T-helper 2 cell (primary cell): Measurements from ENCODE around the gene NDUFA11.

ENCODE experiments used
- DNase-seq, 5 experiments: peaks; one replicate each; pipeline versions ENCODE4 v3.0.0 to v3.0.0-alpha.2; 2012 to 2022

Gene NDUFA11

GRCh38 chr19:5905114-5905778 lies 1.7 kb upstream of the NDUFA11 start:
- DNase-seq: peak in 1 of 5 experiments; percentile 10

DNA sequence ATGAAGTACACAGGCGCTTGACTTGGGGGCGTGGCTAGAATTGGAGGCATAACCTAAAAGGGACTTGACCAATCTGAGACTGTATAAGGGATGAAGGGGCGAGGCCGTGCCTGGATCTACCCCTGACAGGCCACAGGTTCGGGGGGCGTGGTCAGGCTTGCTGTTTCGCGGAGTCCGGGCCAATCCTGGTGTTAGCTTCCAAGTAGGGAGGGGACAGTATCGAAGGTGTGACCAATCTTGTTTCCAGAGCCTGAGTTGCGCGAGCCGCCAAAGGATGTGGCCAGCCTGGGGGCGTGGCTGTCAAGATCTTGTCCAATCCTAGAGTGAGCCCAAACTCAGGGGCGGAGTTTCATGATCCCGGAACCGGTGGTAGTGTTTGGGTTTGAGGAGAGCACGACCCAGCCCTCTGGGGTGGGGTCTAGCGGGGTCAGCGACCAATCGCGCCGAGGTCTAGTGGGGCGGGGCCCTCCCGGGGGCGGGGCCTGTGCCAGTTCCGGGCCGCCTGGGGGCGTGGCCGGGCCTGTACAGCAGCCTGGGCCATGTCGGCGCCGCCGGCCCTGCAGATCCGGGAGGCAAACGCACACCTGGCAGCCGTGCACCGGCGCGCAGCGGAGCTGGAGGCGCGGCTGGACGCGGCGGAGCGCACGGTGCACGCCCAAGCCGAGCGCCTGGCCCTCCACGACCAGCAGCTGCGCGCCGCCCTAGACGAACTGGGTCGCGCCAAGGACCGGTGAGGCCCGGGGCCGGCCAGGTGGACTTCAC lies 943 bp upstream of the NDUFA11 start, which contains the start of gene VMAC:
Gene VMAC, plus strand, starts transcription at position 521 of the 762 bp plus-strand sequence. Its CDS starts 19 bp downstream, at position 540.
- peak; percentile 99 to 100 (median 100) for DNase-seq

- DNase-seq: peak in 1 of 5 experiments; percentile 11
Observed at GRCh38 chr19:5903056-5903623, 450 bp downstream of the NDUFA11 start.

DNA sequence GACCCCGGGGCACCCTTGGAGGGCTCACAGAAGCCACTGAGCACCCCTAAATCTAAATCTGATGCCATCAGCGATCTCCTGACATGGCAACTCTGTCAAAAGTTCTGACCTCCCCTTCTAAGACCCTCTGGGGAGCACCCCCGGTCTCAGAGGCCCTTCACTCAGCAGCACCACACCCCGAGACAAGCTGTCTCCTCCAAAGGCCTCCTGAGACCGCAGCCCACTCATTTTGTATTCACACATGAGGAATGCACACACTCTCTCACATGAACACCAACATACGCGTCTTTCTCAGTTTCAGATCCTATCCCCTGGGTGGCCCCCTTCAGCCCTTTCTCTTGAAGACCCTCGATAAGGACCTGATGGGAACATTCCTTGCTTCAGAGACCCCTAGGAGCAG lies 2.6 kb downstream of the NDUFA11 start:
- no peak for DNase-seq

- no peak for DNase-seq
Observed at GRCh38 chr19:5899728-5900526, 3.7 kb downstream of the NDUFA11 start.

- DNase-seq: no peak
Observed at GRCh38 chr19:5897189-5897969, 6.2 kb downstream of the NDUFA11 start.

GRCh38 chr19:5896365-5897076 lies 7.1 kb downstream of the NDUFA11 start:
- no peak for DNase-seq

DNA sequence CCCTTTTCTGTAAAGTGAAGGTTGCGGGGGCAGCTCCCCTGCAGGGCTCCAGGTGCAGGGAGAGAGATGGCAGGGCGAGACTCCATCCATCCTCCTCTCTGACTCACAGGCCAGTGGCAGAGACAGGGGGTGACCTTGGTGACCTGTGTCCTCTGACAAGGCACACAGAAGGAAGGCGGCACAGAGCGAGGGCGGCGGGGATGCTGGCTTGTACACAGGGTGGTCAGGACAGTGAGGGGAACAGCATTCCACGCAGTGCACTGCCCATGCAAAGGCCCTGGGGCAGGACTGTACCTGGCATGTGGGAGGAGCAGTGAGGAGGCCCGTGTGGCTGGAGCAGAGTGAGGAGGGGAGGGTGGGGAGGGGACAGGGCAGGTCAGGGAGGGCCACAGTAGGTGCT lies 7.7 kb downstream of the NDUFA11 start:
- no peak for DNase-seq

DNA sequence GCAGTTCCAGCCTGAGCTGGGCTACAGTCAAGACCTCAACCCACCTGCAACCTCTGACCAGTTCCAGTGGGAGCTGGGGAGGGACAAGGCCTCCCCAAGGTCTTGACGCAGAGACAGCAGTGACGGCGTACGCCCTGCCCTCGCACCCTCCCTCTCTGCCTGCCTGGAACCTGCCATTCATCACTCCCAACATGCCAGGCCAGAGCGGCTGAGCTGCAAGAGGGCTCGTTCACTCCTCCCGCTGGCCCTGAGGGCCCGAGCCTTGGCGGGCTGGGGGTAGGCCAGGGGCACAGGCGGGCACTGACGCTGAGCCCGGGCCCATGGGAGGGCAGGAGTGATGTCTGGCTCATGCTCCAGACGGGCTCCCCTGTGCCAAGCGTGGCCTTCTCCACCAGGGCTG lies 8.2 kb downstream of the NDUFA11 start:
- no peak for DNase-seq

DNA sequence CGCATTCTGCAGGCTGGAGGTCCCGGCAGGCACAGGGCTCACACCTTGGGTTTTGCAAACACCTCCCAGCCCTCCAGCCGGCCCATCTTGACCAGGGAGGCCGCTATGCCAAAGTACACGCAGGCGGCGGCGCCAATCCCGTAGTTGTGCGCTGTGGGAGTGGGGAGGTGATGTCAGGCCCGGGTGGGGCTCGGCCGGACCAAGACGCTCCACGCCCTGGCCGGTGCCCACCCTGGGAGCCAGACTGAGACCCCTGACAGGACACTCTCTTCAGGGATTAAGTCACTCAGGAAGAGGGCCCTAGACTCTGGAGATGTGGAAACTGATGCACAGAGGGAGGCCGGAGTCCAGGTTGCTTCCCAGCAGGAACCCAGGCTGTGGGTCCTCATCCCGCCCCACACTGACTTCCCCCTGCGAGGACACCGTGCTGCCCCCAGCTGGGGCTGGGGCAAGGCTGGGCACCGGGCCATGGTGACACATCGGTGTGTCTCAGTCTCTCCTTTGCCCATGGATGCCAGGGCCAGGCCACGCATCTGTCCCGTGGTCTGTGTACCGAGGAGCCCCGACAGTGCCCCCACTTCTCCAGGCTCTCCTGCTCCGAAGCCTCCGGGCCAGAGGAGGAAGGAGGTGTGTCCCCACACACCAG lies 8.8 kb downstream of the NDUFA11 start:
- DNase-seq: no peak

DNA sequence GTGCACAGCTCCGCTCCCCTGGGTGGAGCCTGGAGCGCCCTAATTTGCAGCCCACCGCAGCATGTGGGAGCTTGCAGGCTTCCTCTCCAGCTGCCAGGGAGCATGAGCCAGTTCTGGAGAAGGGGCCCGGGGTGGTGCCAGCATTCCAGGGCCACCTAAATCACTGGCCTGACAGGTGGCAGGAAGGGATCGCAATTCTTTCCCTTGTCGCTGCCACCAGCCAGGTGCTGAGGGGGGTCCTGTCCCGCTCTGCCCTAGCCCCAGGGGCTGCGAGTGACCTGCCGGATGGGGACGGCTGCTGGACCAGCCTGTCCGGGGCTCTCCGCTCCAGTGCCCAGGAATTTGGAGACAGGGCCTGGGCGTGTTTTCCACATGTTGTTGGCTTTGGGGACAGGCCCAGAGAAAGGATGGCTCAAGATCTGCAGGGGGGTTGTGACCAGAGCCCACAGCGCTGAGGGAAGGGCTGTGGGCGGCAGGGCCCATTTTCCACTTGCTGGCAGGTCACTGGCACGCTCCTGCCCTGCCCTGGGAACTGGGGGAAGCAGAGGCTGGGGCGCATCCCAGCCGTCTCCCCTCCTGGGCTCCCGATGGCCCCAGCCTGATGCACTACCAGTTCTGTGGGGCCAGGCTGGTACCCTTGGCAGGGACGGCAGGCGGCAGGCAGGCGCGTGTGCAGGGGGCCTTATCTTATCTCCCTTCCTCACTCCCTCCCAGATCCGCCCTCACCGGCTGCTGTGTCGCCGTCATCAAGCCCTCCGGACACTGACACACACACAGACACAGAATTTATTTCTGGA lies 9.5 kb downstream of the NDUFA11 start:
- DNase-seq: no peak

DNA sequence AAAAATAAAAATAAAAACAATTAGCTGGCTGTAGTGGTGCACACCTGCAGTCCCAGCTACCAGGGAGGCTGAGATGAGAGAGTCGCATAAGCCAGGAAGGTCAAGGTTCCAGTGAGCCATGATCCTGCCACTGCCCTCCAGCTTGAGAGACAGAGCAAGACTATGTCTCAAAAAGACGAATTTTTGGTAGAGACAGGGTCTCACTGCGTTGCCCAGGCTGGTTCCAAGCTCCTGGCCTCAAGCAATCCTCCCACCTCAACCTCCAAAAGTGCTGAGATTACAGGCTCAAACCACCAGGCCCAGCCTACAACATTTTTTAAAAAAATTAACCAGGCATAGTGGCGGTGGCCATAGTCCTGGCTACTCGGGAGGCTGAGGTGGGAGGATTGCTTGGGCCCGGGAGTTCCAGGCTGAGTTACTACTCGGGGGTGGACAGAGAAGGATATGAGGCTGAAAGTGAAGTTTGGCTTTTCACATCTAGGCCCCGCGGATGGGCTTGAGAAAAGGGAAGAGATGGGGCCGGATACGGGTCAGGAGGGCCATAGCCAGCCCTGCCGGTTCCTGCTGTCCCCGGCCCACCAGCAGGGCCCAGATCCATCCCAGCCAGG lies 10.2 kb downstream of the NDUFA11 start:
- no peak for DNase-seq

DNA sequence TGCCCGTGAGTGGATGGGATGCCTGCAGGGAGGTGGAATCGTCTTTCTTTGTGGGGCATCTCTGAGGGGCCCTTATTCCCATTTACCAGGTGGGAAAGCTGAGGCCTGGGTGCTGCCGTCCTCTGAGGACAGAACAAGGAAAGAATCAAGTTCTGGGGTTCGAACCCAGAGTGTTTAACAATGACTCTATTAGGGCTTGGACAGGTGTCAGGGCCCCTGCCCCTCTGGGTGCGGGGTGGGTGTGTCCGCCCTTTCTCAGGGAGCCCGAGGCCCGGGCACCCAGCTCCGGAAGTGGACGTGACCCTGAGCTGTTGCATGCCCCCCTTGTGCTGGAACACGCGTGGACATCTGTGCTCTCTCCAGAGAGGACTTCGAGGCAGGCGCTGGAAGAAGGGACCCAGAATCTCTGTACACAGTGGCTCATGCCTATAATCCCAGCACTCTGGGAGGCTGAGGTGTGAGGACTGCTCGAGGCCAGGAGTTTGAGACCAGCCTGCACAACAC lies 10.8 kb downstream of the NDUFA11 start:
- no peak for DNase-seq

DNA sequence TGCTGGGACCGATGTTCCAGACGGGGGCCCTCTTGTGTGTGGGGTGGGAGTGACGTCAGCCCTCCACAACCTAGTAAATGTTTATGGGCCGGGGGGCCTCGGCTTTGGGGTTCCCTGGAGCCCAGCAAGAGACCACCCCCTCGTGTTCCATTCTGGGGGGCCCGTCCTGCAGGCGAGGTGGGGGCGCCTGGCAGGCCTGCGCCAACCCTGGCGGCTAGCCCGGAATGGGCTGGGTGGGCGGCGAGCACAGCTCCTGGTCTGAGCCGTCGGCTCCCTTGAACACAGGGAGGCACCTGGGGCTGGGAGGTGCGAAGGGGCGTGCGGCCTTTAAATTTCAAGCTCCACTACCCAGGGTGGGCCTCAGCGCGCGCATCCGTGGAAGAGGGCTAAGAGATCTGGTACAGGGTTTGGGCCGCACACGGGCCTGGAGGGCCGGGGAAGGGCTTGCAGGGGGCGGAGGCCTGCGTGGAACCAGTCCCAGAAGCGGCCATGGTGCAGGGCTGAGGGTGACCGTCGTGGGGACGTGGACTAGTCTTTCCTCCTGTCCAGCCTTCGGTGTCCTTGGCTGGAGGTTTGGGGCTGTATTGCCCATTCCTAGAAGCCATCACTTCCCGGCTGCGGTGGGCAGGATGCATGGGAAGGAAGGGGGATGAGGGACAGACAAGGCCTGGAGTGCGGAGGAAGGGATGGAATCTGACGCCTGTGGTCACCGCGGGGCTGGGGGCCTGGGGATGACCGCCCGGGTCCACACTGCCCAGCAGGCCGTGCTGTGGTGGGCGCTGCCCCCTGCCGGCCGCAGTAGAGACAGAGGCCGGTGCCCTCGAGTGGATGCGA lies 11.4 kb downstream of the NDUFA11 start:
- no peak for DNase-seq

- no peak for DNase-seq
Observed at GRCh38 chr19:5891572-5891937, 12.0 kb downstream of the NDUFA11 start.

GRCh38 chr19:5890099-5890498 lies 13.5 kb downstream of the NDUFA11 start:
- DNase-seq: no peak

DNA sequence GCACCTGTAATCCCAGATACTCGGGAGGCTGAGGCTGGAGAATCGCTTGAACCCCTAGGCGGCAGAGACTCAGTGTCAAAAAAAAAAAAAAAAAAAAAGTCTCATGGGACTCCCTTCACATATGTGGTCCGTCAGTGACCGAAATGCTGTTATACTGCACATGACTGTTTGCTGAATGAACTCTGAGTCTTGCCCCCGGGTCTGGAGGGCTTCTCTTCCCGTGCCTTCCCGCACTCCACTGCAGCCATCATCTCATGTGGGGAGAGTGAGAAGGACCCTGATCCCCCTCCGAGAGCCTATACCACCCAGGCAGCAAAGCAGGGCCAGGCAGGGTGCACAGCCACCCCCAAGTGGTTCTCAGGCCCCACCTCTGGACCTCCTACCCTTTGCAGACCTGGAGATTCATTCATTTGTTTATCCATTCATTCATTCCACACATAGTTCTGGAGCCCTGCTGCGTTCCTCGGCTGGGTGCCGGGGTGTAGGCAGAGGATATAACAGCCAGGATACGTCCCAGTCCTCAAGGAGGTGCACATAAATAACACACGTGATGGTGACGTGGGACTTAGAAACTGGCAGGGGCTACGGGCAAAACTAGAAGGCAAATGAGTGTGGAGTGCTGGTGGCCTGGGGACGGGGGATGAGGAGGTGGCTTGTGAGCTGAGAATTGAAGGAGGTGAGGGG lies 14.2 kb downstream of the NDUFA11 start:
- no peak for DNase-seq
